ENCODE measurements around the gene KIAA2012. TPM values are rescaled to one million over a fixed set of nuclear protein-coding genes. Genes with fewer than 3 reads are reported as not detected.
"Not testable (repeated sequence)": the region's sequence is repeated elsewhere in the genome, so short reads cannot be mapped to it uniquely, and the experiment has no call there.

KIAA2012 gene
- polyA plus RNA-seq, 4 donors, result 0.06 to 0.07 TPM; not detected in 2

DNA sequence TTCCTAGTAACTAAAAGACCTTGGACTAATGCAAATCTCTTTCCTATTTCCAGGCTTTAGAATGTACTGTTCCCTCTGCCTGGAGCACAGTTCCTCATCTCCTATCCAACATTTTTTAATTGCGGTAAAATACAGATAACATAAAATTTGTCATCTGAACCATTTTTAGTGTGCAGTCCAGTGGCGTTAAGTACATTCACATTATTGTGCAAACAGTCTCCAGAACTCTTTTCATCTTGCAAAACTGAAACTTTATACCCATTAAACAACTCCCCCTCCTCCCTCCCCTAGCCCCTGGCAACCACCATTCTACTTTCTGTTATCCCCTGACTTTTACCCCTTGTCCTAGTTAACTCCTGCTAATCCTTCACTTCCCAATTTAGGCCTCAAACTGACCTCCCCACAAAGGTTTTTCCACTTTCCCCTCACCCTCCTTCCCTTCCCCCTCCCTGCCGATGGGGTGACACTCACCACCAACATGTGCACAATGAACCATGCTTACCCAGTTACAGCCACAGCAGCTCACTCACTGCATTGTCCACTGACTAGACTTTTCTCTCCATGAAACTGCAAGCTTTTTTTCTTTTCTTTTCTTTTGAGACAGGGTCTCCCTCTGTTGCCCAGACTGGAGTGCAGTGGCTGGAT, 54.8 kb downstream of the KIAA2012 start:
- Histone ChIP-seq H3K9me3 (ENCODE audit: control insufficient read depth in 2 of 2, insufficient read depth in 1 of 2, low read depth in 1 of 2, low read length in 1 of 2) (no peaks in the 10 kb centered on the region), H3K4me1 (ENCODE audit: control insufficient read depth in 3 of 3, insufficient read depth in 2 of 3, low read depth in 1 of 3, low read length in 2 of 3) (peaks cover 0 to 6% (median 0%) of the 10 kb centered on the region in 3 donors), H3K36me3 (ENCODE audit: control insufficient read depth in 3 of 3, insufficient read depth in 2 of 3, low read depth in 1 of 3, low read length in 3 of 3) (no peaks in the 10 kb centered on the region), H3K4me3 (ENCODE audit: low read depth in 1 of 3, low read length in 3 of 3) (no peak overlapping the region), H3K27me3 (ENCODE audit: control insufficient read depth in 3 of 3, insufficient read depth in 3 of 3, low read length in 3 of 3) (no peaks in the 10 kb centered on the region), H3K27ac (ENCODE audit: low read depth in 1 of 3, low read length in 2 of 3) (peak overlapping the region in 1 of 3 donors; percentile 58)
- DNase-seq, result no peak
- 59 to 78% (median 72%) methylated on average over 3 of the region's 3 CpGs for WGBS, 3 donors
- FAIRE-seq, result no peak

DNA sequence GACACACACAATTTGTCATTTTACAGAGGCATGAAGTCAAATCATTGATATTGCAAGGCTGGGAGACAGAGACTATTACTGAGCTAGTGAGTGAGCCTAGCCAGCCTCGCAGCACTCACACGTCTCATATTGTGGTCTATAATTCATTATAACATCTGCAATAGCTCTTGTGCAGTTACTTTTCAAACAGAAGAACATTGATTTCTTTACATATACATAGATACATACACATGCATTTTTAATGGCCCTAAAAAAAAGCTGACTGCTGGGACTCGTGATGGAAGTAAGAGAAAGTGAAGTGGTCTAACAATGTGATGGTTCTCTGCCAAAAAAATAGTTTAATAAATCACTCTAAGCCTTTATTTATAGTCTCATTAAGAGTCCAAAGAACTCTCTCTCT, 56.8 kb downstream of the KIAA2012 start:
- WGBS, 3 donors, result 48 to 57% (median 57%) methylated on average over 3 of the region's 3 CpGs

DNA sequence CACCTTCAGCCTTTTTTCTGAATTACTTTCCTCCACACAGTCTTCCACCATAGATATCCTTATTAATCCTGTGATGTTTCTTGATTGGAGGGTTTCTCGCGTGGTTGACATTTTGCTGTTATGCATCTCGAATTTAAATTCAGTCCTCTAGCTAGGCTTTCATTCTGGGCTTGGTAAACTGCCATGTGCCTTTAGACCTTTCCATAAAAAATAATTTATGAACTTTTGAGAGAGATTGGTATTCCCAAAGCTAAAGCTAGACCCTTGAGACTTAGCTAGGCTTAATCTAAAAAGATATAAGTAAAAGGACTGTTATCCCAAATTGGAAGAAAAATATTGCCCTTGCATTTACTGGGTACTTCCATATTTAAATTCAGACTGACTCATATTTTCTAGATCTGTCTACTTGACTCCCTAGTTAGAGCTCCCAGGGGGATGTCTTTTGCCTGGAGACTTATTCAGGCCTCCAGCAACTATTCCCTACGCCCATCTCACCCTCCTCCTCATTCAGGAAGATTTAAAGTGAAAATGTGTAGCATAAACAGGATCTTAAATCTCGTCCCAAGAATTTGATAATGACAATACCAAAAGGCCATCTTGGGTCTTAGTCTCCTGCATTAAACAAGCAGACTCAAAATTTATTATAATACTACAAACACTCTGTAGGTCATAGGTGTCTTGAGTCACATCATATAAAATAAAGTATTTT, 60.3 kb downstream of the KIAA2012 start:
- Histone ChIP-seq H3K4me1 (ENCODE audit: control insufficient read depth in 3 of 3, insufficient read depth in 2 of 3, low read depth in 1 of 3, low read length in 2 of 3) (peaks cover 0 to 20% (median 2%) of the 10 kb centered on the region in 3 donors), H3K9me3 (ENCODE audit: control insufficient read depth in 2 of 2, insufficient read depth in 1 of 2, low read depth in 1 of 2, low read length in 1 of 2) (no peaks in the 10 kb centered on the region), H3K27ac (ENCODE audit: low read depth in 1 of 3, low read length in 2 of 3) (no peak overlapping the region), H3K27me3 (ENCODE audit: control insufficient read depth in 3 of 3, insufficient read depth in 3 of 3, low read length in 3 of 3) (no peaks in the 10 kb centered on the region), H3K36me3 (ENCODE audit: control insufficient read depth in 3 of 3, insufficient read depth in 2 of 3, low read depth in 1 of 3, low read length in 3 of 3) (no peaks in the 10 kb centered on the region), H3K4me3 (ENCODE audit: low read depth in 1 of 3, low read length in 3 of 3) (no peak overlapping the region)
- 86 to 92% (median 88%) methylated on average over 5 of the region's 5 CpGs for WGBS, 3 donors
- DNase-seq (no peak), FAIRE-seq (no peak)

More for the DNA sequence above, 56.8 kb downstream of the KIAA2012 start:
- Histone ChIP-seq H3K27ac (ENCODE audit: low read depth in 1 of 3, low read length in 2 of 3) (no peak overlapping the region), H3K36me3 (ENCODE audit: control insufficient read depth in 3 of 3, insufficient read depth in 2 of 3, low read depth in 1 of 3, low read length in 3 of 3) (no peaks in the 10 kb centered on the region), H3K27me3 (ENCODE audit: control insufficient read depth in 3 of 3, insufficient read depth in 3 of 3, low read length in 3 of 3) (no peaks in the 10 kb centered on the region), H3K4me3 (ENCODE audit: low read depth in 1 of 3, low read length in 3 of 3) (no peak overlapping the region), H3K4me1 (ENCODE audit: control insufficient read depth in 3 of 3, insufficient read depth in 2 of 3, low read depth in 1 of 3, low read length in 2 of 3) (peaks cover 0 to 9% (median 0%) of the 10 kb centered on the region in 3 donors), H3K9me3 (ENCODE audit: control insufficient read depth in 2 of 2, insufficient read depth in 1 of 2, low read depth in 1 of 2, low read length in 1 of 2) (no peaks in the 10 kb centered on the region)
- DNase-seq (no peak), FAIRE-seq (no peak)

- Histone ChIP-seq H3K9me3 (ENCODE audit: control insufficient read depth in 2 of 2, insufficient read depth in 1 of 2, low read depth in 1 of 2, low read length in 1 of 2) (no peaks in the 10 kb centered on the region), H3K27me3 (ENCODE audit: control insufficient read depth in 3 of 3, insufficient read depth in 3 of 3, low read length in 3 of 3) (no peaks in the 10 kb centered on the region), H3K36me3 (ENCODE audit: control insufficient read depth in 3 of 3, insufficient read depth in 2 of 3, low read depth in 1 of 3, low read length in 3 of 3) (no peaks in the 10 kb centered on the region), H3K4me1 (ENCODE audit: control insufficient read depth in 3 of 3, insufficient read depth in 2 of 3, low read depth in 1 of 3, low read length in 2 of 3) (peaks cover 0 to 20% (median 2%) of the 10 kb centered on the region in 3 donors), H3K27ac (ENCODE audit: low read depth in 1 of 3, low read length in 2 of 3) (no peak overlapping the region), H3K4me3 (ENCODE audit: low read depth in 1 of 3, low read length in 3 of 3) (no peak overlapping the region)
- FAIRE-seq (no peak), DNase-seq (no peak)
Observed at GRCh38 chr2:202133909-202134265, 60.8 kb downstream of the KIAA2012 start.

DNA sequence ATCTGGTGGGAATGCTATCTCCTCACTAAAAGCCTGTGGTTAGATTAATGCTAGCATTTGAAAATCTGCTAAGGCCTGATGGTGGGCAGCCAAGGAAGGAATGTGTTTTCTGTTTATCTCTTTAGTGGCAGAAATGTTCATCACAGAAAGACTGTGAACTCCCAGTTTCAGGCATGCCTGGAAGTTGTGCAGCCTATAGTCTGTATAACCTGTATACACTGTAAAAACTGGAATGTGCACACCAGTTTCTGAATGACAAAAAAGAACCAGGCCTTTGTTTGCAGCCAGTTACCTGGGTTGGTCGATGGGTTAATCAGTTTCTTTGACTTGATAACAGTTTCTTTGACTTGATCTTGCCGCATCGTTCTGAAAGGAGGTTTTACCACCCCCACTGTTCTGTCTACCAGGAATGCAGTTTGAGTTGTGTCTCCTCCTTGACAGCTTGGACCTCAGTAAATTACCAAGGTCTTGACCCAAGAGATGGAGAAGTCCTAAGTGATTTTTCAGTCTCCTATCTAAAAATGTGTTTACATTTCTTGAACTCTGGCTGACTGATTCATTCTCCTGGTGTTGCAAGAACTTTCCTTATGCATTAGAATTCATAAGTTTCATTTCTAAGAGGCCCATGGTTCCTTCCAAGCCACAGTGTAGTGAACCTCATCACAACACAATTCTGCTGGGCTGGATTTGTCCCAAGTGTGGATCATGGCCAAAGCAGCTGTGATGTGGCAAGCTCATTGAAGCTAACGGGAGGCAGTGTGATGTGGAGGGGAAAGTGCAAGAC, 62.2 kb downstream of the KIAA2012 start:
- no peaks in the 10 kb centered on the region for H3K36me3 ChIP-seq (ENCODE audit: control insufficient read depth in 3 of 3, insufficient read depth in 2 of 3, low read depth in 1 of 3, low read length in 3 of 3)
- WGBS, 3 donors, result 11 to 34% (median 32%) methylated on average over 4 of the region's 4 CpGs
- peaks cover 0 to 20% (median 2%) of the 10 kb centered on the region in 3 donors for H3K4me1 ChIP-seq (ENCODE audit: control insufficient read depth in 3 of 3, insufficient read depth in 2 of 3, low read depth in 1 of 3, low read length in 2 of 3)
- DNase-seq (peak; percentile 8 to 81), FAIRE-seq (no peak)
- no peaks in the 10 kb centered on the region for H3K27me3 ChIP-seq (ENCODE audit: control insufficient read depth in 3 of 3, insufficient read depth in 3 of 3, low read length in 3 of 3)
- H3K27ac ChIP-seq (ENCODE audit: low read depth in 1 of 3, low read length in 2 of 3), result peak overlapping the region in 2 of 3 donors; percentile 42 to 60
- no peak overlapping the region for H3K4me3 ChIP-seq (ENCODE audit: low read depth in 1 of 3, low read length in 3 of 3)
- H3K9me3 ChIP-seq (ENCODE audit: control insufficient read depth in 2 of 2, insufficient read depth in 1 of 2, low read depth in 1 of 2, low read length in 1 of 2), result no peaks in the 10 kb centered on the region

DNA sequence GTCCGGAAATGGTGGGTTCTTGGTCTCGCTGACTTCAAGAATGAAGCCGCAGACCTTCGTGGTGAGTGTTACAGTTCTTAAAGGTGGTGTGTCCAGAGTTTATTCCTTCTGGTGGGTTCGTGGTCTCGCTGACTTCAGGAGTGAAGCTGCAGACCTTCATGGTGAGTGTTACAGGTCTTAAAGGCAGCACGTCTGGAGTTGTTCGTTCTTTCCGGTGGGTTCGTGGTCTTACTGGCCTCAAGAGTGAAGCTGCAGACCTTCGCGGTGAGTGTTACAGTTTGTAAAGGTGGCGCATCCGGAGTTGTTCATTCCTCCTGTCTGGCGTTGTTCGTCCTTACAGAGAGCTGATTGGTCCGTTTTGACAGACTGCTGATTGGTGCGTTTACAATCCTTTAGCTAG, 63.0 kb downstream of the KIAA2012 start:
- not testable (repeated sequence) for FAIRE-seq; H3K9me3 ChIP-seq (ENCODE audit: control insufficient read depth in 2 of 2, insufficient read depth in 1 of 2, low read depth in 1 of 2, low read length in 1 of 2); H3K36me3 ChIP-seq (ENCODE audit: control insufficient read depth in 3 of 3, insufficient read depth in 2 of 3, low read depth in 1 of 3, low read length in 3 of 3); H3K4me3 ChIP-seq (ENCODE audit: low read depth in 1 of 3, low read length in 3 of 3); H3K27me3 ChIP-seq (ENCODE audit: control insufficient read depth in 3 of 3, insufficient read depth in 3 of 3, low read length in 3 of 3); DNase-seq
- 85 to 91% (median 89%) methylated on average over 18 of the region's 18 CpGs for WGBS, 3 donors
- H3K4me1 ChIP-seq (ENCODE audit: control insufficient read depth in 3 of 3, insufficient read depth in 2 of 3, low read depth in 1 of 3, low read length in 2 of 3), result peaks cover 0 to 20% (median 2%) of the 10 kb centered on the region in 3 donors
- H3K27ac ChIP-seq (ENCODE audit: low read depth in 1 of 3, low read length in 2 of 3), result peak overlapping the region in 1 of 3 donors; percentile 60

DNA sequence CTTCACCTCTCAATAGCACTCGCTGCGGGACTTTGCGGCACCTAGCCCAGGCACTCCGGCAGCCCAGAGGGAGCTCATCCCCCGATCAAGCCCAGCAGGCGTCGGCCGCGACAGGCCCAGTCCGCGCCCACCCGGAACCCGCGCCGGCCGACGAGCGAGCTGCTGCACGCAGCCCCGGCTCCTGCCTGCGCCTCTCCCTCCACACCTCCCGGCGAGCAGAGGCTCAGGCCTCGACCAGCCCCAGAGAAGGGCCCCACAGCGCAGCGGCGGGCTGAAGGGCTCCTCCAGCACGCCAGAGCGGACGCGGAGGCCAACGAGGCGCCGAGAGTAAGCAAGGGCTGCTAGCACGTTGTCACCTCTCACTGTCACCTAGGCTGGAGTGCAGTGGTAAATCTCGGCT, 63.5 kb downstream of the KIAA2012 start:
- no peaks in the 10 kb centered on the region for H3K9me3 ChIP-seq (ENCODE audit: control insufficient read depth in 2 of 2, insufficient read depth in 1 of 2, low read depth in 1 of 2, low read length in 1 of 2)
- WGBS, 3 donors, result 96 to 97% (median 97%) methylated on average over 35 to 36 of the region's 36 CpGs
- FAIRE-seq, result no peak

DNA sequence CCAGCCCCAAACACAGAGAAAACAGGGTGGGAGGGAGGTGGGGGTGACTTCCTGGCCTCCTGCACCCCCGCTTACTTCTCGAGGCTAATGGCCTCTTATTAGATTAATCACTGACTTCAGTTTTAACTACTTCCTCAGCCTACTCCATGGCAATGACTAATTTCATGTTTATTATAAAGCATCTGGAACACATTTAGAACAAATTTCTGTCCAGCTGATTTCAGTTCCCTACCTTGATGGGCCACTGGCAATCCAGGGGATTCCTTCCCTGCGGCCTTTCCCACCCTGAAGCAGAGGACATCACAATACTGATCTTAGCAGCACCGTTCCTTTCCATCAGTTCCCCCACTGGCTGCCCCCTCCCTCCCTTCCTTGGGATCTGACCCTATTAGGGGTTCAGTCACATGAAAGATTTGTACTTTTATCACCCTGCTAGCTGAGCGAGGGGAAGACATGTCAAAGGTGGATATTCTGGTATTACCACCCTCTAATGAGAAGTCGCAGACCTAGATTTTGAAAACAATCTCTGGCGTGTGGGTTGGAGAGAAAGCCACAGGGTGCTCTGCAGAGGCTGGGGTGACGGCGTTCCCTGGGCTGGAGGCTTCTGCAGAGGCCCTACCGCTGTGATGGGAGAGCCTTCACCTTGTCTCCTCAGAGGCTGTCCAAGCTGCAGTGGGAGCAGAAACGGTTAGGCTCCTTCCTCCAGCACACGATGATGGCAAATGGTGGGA, 67.6 kb downstream of the KIAA2012 start:
- Histone ChIP-seq H3K27me3 (ENCODE audit: control insufficient read depth in 3 of 3, insufficient read depth in 3 of 3, low read length in 3 of 3) (no peaks in the 10 kb centered on the region), H3K27ac (ENCODE audit: low read depth in 1 of 3, low read length in 2 of 3) (no peak overlapping the region), H3K4me3 (ENCODE audit: low read depth in 1 of 3, low read length in 3 of 3) (no peak overlapping the region), H3K36me3 (ENCODE audit: control insufficient read depth in 3 of 3, insufficient read depth in 2 of 3, low read depth in 1 of 3, low read length in 3 of 3) (no peaks in the 10 kb centered on the region), H3K9me3 (ENCODE audit: control insufficient read depth in 2 of 2, insufficient read depth in 1 of 2, low read depth in 1 of 2, low read length in 1 of 2) (no peaks in the 10 kb centered on the region), H3K4me1 (ENCODE audit: control insufficient read depth in 3 of 3, insufficient read depth in 2 of 3, low read depth in 1 of 3, low read length in 2 of 3) (peaks cover 0 to 6% (median 0%) of the 10 kb centered on the region in 3 donors)
- FAIRE-seq, result no peak
- 54 to 70% (median 64%) methylated on average over 12 of the region's 12 CpGs for WGBS, 3 donors
- no peak for DNase-seq

More for the DNA sequence above, 63.5 kb downstream of the KIAA2012 start:
- no peaks in the 10 kb centered on the region for H3K36me3 ChIP-seq (ENCODE audit: control insufficient read depth in 3 of 3, insufficient read depth in 2 of 3, low read depth in 1 of 3, low read length in 3 of 3)
- peaks cover 0 to 20% (median 2%) of the 10 kb centered on the region in 3 donors for H3K4me1 ChIP-seq (ENCODE audit: control insufficient read depth in 3 of 3, insufficient read depth in 2 of 3, low read depth in 1 of 3, low read length in 2 of 3)
- no peaks in the 10 kb centered on the region for H3K27me3 ChIP-seq (ENCODE audit: control insufficient read depth in 3 of 3, insufficient read depth in 3 of 3, low read length in 3 of 3)
- no peak for DNase-seq
- H3K27ac ChIP-seq (ENCODE audit: low read depth in 1 of 3, low read length in 2 of 3), result no peak overlapping the region
- no peak overlapping the region for H3K4me3 ChIP-seq (ENCODE audit: low read depth in 1 of 3, low read length in 3 of 3)
